Kidney (tissue), 14 donors: ENCODE measurements around the gene PLAC1. TPM values are rescaled to one million over a fixed set of nuclear protein-coding genes. Genes with fewer than 3 reads are reported as not detected.

Experiments used
- DNase-seq, 5 donors: peaks; one replicate each; pipeline ENCODE4 v3.0.0-alpha.2; 2013 to 2020
- FAIRE-seq: peaks from 2 replicates; lab custom pipeline; 2012; peaks lifted over from hg19 to GRCh38; lab: Jason Lieb, UNC
- H3K27ac ChIP-seq, 2 donors: one replicate each; pipeline ENCODE4 v1.7.0; 2013; ENCODE audit warnings: low read depth in 2 of 2, low read length in 2 of 2, inconsistent platforms in 1 of 2
- H3K27me3 ChIP-seq: one replicate; pipeline ENCODE4 v1.7.1; 2013; ENCODE audit warnings: low read length, inconsistent platforms; ENCODE audit not compliant: control insufficient read depth, insufficient read depth
- H3K36me3 ChIP-seq, 3 donors: one replicate each; pipeline versions ENCODE4 v1.7.0 to v1.7.1; 2013; ENCODE audit warnings: low read length in 3 of 3, control low read depth in 1 of 3, inconsistent platforms in 1 of 3; ENCODE audit not compliant: insufficient read depth in 3 of 3, control insufficient read depth in 2 of 3
- H3K4me1 ChIP-seq, 3 donors: one replicate each; pipeline versions ENCODE4 v1.7.0 to v1.7.1; 2013; ENCODE audit warnings: low read length in 3 of 3, inconsistent platforms in 1 of 3, low read depth in 1 of 3; ENCODE audit not compliant: control insufficient read depth in 2 of 3, insufficient read depth in 2 of 3
- H3K4me3 ChIP-seq, 3 donors: one replicate each; pipeline versions ENCODE4 v1.7.0 to v1.8.1; 2013; ENCODE audit warnings: low read length in 3 of 3, control low read depth in 1 of 3, inconsistent platforms in 1 of 3
- H3K9ac ChIP-seq, 3 donors: one replicate each; pipeline versions ENCODE4 v1.7.0 to v1.7.1; 2013; ENCODE audit warnings: low read length in 3 of 3, control low read depth in 1 of 3, inconsistent platforms in 1 of 3
- H3K9me3 ChIP-seq, 3 donors: one replicate each; pipeline versions ENCODE4 v1.7.0 to v1.7.1; 2013; ENCODE audit warnings: low read length in 3 of 3, control low read depth in 1 of 3, inconsistent platforms in 1 of 3; ENCODE audit not compliant: control insufficient read depth in 2 of 3, insufficient read depth in 1 of 3
- intact Hi-C: fragments of 100-400 bp; cut with DNase I; formaldehyde crosslinking; loops from one replicate; pipeline ENCODE4 v1.11.1; 2022
- polyA plus RNA-seq: library from polyadenylated mRNA; stranded (reverse); fragments of 350-450 nt; fragmentation: Illumina TruSeq; extraction: RNeasy Lipid Tissue Mini Kit (QIAGEN cat#74804); gene quantifications from one replicate; pipeline ENCODE4 v1.2.3, GENCODE V29; 2014; ENCODE audit warnings: low read depth, low replicate concordance; ENCODE audit not compliant: insufficient read depth
- total RNA-seq: library from RNA; stranded (reverse); fragmentation: NEBNext Ultra II Directional; extraction: Animal tissue kit (Norgen Biotek cat#: 25700); gene quantifications from one replicate; pipeline ENCODE4 v1.2.1, GENCODE V29; 2021
- TF ChIP-seq, protein P1 (sequence below): IDR thresholded peaks from 3 replicates; pipeline ENCODE4 v1.5.1; 2012; ENCODE audit warnings: mild to moderate bottlenecking, moderate library complexity, borderline replicate concordance; ENCODE audit not compliant: insufficient read depth; ENCODE audit errors: extremely low read depth
- donor health status: control.
- donor health status: control.
- donor health status: control.
- donor health status: control.
- donor health status: control.
- donor health status: DM: yes; HTN: yes; CAD: no.
- donor health status: Normal renal cell carcinoma (clear cell type).

Gene PLAC1
- total and polyA plus RNA-seq, 2 donors from 2014 or later, result not detected

DNA sequence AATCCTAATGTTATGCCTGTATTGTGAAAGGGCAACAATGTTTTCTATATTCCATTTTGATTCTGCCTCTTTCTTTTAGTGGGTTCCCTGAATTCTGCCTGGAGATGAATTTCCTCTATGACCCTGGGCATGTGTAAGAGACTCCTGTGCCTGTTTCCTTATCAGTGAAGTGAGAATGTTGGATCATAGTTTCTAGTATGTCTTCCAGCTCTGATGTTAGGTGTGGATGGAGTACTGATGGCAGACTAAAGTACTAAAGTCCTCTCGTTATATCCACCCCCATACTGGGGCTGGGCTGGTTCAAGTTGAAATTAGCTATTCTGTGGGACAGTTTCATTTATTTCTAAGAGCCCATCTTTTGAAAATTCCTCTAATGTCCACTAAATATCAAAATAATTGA lies 29.6 kb downstream of the PLAC1 start:
- H3K36me3 ChIP-seq, result no peaks in the 10 kb centered on the region
- DNase-seq, result no peak
- no peaks in the 10 kb centered on the region for H3K27me3 ChIP-seq
- H3K4me3 ChIP-seq, result no peak overlapping the region
- TF ChIP-seq, protein P1, sequence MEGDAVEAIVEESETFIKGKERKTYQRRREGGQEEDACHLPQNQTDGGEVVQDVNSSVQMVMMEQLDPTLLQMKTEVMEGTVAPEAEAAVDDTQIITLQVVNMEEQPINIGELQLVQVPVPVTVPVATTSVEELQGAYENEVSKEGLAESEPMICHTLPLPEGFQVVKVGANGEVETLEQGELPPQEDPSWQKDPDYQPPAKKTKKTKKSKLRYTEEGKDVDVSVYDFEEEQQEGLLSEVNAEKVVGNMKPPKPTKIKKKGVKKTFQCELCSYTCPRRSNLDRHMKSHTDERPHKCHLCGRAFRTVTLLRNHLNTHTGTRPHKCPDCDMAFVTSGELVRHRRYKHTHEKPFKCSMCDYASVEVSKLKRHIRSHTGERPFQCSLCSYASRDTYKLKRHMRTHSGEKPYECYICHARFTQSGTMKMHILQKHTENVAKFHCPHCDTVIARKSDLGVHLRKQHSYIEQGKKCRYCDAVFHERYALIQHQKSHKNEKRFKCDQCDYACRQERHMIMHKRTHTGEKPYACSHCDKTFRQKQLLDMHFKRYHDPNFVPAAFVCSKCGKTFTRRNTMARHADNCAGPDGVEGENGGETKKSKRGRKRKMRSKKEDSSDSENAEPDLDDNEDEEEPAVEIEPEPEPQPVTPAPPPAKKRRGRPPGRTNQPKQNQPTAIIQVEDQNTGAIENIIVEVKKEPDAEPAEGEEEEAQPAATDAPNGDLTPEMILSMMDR, result no peak
- H3K9ac ChIP-seq, result no peak overlapping the region
- no peak for FAIRE-seq
- no peak overlapping the region for H3K27ac ChIP-seq
- intact Hi-C loops, result no loop called here
- no peaks in the 10 kb centered on the region for H3K9me3 ChIP-seq
- no peaks in the 10 kb centered on the region for H3K4me1 ChIP-seq

DNA sequence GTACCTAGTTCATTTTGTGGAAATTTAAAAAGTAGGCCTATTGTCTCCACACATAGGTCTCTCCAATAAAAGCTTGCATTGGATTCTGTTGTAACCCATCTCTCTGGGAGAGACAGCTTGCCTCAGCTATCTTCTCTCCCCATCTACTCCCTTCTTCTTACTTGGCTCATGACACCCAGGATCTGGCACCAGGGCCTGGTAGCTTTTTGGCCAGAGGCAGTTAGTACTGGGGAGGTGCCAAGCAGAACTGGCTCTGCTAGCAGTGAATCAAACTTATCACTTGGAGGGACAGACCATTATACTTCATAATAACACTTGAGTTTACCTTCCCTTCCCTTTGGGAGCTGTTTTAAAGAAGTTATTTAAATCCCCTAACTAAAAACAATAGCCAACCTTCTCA lies 31.8 kb downstream of the PLAC1 start:
- TF ChIP-seq, protein P1, result no peak
- Histone ChIP-seq H3K4me3 (no peak overlapping the region), H3K9ac (no peak overlapping the region), H3K27ac (no peak overlapping the region), H3K9me3 (no peaks in the 10 kb centered on the region), H3K36me3 (no peaks in the 10 kb centered on the region), H3K27me3 (no peaks in the 10 kb centered on the region), H3K4me1 (peaks cover 0 to 3% (median 2%) of the 10 kb centered on the region in 3 donors)
- DNase-seq (no peak), FAIRE-seq (no peak)
- intact Hi-C loops, result no loop called here

DNA sequence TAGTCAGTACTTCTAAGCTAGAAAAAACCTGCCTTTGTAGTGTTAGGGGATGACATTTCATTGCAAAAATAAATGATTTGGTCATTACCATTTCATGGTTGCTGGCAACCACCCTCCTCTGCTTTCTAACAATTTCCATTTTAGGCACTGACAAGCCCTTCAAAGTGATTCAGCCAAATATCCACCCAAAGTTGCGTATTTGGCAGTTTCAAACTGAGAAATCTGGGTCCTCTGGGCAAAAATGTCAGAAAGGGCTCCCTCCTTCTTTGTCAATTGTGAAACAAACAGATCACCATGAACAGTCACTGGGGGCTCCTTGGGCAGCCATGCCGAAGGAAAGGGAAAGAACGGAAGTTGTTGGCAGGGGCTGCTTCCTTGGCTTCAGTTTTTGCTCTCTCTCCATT lies 33.0 kb downstream of the PLAC1 start:
- Histone ChIP-seq H3K27ac (no peak overlapping the region), H3K4me1 (peaks cover 0 to 3% (median 2%) of the 10 kb centered on the region in 3 donors), H3K9me3 (no peaks in the 10 kb centered on the region), H3K27me3 (no peaks in the 10 kb centered on the region), H3K4me3 (no peak overlapping the region), H3K9ac (no peak overlapping the region), H3K36me3 (no peaks in the 10 kb centered on the region)
- DNase-seq, result no peak
- TF ChIP-seq, protein P1, result no peak
- no peak for FAIRE-seq
- intact Hi-C loops, result no loop called here

DNA sequence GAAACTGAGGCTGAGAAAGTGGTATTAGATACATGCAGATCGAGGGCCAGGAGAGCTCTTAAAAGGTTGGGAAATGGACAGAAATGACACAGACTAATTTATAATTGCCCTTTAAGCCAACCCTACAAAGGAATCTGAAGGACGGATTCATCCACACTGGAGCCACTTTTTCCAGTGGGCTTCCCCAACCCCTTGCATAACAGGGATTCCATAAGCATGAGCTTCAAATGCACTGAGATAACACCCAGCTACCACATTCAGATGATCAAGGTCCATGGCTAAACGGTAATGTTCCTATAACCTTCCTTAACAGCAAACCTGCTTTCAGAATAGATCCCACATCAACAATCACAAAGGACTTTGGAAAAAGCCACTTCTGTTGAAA lies 34.2 kb downstream of the PLAC1 start:
- TF ChIP-seq, protein P1, result no peak
- Histone ChIP-seq H3K9me3 (no peaks in the 10 kb centered on the region), H3K4me1 (peaks cover 0 to 3% (median 2%) of the 10 kb centered on the region in 3 donors), H3K27ac (no peak overlapping the region), H3K36me3 (no peaks in the 10 kb centered on the region), H3K9ac (no peak overlapping the region), H3K4me3 (no peak overlapping the region), H3K27me3 (no peaks in the 10 kb centered on the region)
- DNase-seq (no peak), FAIRE-seq (no peak)
- intact Hi-C loops, result no loop called here
